GM21723 (cell line): ENCODE measurements around the gene FAM9B.

Experiments used
- ATAC-seq: cut with Tn5 transposase; IDR thresholded peaks from one replicate; pipeline ENCODE4 v1.9.1; 2021; ENCODE audit warnings: mild to moderate bottlenecking, moderate library complexity; ENCODE audit not compliant: unreplicated experiment

Gene FAM9B

DNA sequence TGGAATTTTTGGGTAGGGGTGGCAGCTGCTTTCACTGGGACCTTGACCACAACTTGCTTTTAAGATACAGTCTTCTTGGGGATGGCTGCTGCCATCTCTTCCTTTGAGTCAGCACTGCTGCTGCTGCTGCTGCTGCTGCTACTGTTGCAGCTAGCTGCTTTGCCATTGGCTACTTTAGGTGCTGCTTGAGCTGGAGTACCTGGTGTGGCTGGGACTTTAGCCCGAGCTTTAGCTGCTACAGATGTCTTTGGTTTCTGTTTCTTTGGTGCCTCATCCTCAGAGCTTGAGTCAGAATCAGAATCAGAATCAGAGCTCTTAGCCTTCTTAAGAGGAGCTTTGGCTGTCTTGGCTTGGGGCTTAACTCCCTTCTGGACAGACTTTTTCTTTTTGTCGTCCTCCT, 52.2 kb downstream of the FAM9B start:
- no peak for ATAC-seq

DNA sequence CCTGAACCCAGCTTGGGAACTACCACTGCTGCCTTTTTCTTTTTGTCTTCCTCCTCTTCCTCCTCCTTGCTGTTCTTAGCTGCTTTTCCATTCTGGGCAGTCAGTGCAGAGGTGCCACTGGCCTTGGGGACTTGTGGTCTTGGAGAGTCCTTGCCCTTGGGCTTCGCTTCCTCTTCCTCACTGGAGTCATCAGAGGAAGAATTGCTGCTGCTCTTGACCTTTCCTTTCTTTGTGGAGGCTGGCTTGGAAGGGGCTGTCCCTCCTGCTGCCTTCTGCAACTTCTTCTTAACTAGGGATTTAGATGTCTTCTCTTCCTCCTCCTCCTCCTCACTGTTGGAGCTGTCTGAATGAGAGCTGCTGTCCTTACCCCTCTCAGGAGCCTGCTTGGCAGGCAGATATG, 53.2 kb downstream of the FAM9B start:
- no peak for ATAC-seq
